NCI-H1048 (cell line): Measurements from ENCODE around the gene AKAP13.
A peak's percentile ranks its signal among the peaks of the same experiment; 100 is the strongest.
"Not testable (repeated sequence)": the region's sequence is repeated elsewhere in the genome, so short reads cannot be mapped to it uniquely, and the experiment has no call there.

Experiments
- DNase-seq: peaks from one replicate; lab custom pipeline; 2025; lab: John Stamatoyannopoulos, UW

Gene AKAP13, protein sequence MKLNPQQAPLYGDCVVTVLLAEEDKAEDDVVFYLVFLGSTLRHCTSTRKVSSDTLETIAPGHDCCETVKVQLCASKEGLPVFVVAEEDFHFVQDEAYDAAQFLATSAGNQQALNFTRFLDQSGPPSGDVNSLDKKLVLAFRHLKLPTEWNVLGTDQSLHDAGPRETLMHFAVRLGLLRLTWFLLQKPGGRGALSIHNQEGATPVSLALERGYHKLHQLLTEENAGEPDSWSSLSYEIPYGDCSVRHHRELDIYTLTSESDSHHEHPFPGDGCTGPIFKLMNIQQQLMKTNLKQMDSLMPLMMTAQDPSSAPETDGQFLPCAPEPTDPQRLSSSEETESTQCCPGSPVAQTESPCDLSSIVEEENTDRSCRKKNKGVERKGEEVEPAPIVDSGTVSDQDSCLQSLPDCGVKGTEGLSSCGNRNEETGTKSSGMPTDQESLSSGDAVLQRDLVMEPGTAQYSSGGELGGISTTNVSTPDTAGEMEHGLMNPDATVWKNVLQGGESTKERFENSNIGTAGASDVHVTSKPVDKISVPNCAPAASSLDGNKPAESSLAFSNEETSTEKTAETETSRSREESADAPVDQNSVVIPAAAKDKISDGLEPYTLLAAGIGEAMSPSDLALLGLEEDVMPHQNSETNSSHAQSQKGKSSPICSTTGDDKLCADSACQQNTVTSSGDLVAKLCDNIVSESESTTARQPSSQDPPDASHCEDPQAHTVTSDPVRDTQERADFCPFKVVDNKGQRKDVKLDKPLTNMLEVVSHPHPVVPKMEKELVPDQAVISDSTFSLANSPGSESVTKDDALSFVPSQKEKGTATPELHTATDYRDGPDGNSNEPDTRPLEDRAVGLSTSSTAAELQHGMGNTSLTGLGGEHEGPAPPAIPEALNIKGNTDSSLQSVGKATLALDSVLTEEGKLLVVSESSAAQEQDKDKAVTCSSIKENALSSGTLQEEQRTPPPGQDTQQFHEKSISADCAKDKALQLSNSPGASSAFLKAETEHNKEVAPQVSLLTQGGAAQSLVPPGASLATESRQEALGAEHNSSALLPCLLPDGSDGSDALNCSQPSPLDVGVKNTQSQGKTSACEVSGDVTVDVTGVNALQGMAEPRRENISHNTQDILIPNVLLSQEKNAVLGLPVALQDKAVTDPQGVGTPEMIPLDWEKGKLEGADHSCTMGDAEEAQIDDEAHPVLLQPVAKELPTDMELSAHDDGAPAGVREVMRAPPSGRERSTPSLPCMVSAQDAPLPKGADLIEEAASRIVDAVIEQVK (N-terminal part only)

GRCh38 chr15:85380217-85380811 lies at the start of gene AKAP13:
AKAP13 (plus strand) TSS chr15:85380603; CDS start chr15:85485721, 105,118 bp downstream.
- DNase-seq: peak; percentile 98

GRCh38 chr15:85330901-85331588 lies 49.4 kb upstream of the AKAP13 start:
- DNase-seq: no peak

- no peak for DNase-seq
Measured at GRCh38 chr15:85331655-85332285, 48.6 kb upstream of the AKAP13 start.

- DNase-seq: no peak
Measured at GRCh38 chr15:85333132-85333831, 47.1 kb upstream of the AKAP13 start.

GRCh38 chr15:85334241-85334640 lies 46.2 kb upstream of the AKAP13 start:
- DNase-seq: no peak

DNA sequence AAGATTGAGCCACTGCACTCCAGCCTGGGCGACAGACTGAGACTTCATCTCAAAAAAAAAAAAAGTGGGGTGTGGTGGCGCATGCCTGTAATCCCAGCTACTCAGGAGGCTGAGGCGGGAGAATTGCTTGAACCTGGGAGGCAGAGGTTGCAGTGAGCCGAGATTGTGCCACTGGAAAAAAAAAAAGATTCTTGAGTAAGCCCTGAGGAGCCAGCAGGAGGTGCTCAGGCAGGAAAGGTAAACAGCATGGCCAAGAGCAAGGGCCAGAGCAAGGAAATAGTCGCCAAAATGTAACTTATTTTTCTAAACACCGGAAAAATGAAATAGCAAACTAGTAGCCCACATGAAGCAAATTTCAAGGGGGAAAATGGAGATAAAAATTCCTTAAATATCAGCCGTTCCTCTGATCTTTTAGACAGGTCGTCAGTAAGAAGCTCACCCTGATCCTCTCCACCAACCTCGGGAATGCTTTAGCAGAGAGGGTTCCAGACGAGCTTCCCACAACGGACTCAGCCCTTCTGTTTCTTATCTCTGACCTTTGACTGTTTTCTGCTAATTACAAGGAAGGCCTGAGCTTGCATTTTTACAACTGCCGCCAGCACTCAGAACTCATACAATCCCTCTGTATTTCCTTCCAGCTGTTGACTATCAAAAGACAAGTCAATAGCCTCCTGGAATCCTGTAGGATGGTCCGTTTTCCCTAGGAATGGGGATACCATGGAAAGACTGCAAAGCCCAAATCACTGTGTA lies 45.0 kb upstream of the AKAP13 start:
- DNase-seq: no peak

DNA sequence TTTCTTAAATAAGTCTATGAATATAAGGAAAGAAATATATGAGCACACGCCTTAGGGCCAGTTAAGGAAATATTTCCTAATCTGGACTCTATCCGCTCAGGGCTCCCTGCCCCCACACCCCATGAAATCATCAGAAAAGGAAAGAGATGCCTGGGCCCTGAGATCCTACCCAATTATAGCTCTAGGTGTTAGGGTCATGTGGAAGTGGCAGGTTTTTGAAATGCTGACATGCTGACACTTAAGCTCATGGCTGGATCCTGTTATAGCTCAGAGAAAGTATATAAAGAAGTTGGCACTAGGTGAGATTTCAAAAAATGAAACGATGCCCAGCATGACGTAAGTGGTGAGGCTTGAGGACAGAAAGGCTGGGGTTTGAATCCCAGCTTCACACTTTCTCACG lies 43.5 kb upstream of the AKAP13 start:
- DNase-seq: no peak

DNA sequence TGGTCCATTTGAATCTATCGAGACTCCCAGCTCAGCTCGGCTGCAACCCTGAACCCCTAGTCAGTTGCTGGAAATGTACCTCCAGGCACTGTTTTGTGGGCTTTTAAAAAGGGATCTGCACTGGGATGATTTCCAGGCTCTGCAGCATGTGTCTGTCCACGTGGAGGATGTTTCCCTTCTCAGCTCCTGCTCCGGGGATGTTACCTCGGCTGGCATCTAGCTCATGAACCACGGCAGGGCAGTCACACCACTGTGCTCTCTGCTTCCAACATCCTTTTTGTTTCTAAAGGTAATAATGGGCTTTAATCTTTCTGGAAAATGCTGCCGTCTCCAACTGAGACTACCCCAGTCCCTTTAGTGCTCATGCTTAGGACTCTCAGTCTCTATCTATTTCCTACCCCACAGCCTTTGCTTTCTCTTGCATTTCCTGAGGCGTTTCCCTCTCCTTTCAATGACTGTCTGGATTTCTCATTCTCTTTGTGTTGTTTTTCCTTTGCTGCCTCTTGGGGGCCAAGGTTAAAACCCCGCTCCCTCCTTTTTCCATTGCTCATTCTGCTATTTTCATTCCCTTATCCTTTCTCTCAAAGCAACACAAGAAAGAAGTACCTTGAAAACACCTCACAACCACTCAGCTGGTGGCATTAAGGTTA lies 42.9 kb upstream of the AKAP13 start:
- no peak for DNase-seq

GRCh38 chr15:85340321-85340665 lies 40.1 kb upstream of the AKAP13 start:
- no peak for DNase-seq

- no peak for DNase-seq
Measured at GRCh38 chr15:85340852-85341251, 39.6 kb upstream of the AKAP13 start.

DNA sequence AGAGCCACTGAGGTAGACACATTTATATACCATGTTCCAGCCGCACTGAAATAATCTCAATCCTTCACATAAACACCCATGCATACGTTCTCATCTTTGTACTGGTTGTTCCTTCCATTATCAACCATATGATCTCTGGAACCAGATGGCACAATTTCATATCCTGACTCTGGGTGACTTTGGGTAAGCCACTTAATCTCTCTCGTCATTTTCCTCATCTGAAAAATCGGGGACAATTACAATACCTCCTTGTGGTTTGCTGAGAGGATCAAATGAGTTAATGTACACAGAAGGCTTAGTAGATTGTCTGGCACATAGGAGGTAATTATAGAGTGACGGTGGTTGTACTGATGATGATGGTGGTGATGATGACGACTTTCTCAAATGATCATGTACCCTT lies 38.2 kb upstream of the AKAP13 start:
- not testable (repeated sequence) for DNase-seq

GRCh38 chr15:85343443-85343842 lies 37.0 kb upstream of the AKAP13 start:
- DNase-seq: not testable (repeated sequence)

DNA sequence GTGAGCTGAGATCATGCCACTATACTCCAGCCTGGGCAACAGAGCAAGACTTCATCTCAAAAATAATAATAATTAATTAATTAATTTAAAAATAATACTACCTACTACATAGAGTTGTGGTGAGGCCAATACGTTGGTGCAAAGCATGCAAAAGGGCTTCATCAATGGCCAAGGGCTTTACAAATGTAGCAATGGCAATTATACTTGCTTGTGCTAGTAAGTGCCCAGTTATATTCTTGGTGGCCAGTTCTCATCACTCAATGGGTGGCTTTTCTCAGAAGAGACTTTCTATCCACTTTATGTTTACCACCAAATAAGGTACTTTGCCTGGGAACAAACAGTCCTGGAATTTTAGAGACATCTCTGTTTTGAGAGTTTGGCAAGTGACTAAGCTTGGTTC lies 36.2 kb upstream of the AKAP13 start:
- DNase-seq: not testable (repeated sequence)

- DNase-seq: not testable (repeated sequence)
Measured at GRCh38 chr15:85344653-85345114, 35.7 kb upstream of the AKAP13 start.

- not testable (repeated sequence) for DNase-seq
Measured at GRCh38 chr15:85345196-85345918, 35.0 kb upstream of the AKAP13 start.

- DNase-seq: not testable (repeated sequence)
Measured at GRCh38 chr15:85346462-85347084, 33.8 kb upstream of the AKAP13 start.

DNA sequence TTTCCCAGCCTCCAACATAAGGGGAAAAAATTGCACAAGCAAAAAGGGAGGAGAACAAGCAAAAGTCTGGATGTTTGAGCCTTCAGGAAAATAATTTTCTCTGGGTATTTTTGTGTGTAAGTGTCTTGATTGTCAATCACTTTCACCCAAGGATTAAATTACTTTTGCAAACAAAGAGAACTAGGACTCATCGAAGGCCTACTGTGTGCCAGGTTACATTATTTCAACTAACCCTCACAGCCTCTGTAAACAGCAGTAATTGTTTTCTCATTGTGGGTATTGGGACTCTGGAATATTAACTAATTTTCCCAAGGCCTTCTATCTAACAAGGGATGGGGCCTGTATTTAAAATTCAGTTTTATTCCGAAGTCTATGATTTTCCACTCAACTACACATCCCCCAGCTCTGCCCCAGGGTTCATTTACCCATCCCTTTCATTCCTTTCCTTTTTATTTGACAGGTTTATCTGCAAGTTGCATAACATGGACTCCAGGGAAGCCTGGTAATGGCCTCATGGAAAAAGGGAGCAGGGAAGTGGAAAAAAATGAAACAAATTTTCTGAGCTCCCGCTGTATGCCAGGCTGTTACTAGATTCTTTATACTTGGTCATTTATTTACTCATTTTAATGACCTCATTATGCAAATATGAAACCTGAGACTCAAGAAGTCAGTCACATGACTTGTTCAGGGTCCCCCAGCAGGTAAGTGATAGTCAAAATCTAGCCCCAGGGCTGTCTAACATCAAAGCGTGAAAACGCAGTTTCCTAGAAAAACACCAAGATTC lies 32.9 kb upstream of the AKAP13 start:
- peak; percentile 26 for DNase-seq
